SK-N-SH treated with all-trans-retinoic acid at 6 μM for 48 hours (cell line): ENCODE results near the gene CERT1.

Experiments used
- ATAC-seq: fragments of 200-7000 bp; cut with Tn5 transposase; 3 replicates; pipeline ENCODE4 v1.9.1; 2020; ENCODE audit warnings: mild to moderate bottlenecking, moderate library complexity
- ARNTL ChIP-seq: fragments of 450-650 bp; formaldehyde crosslinking; IDR thresholded peaks from 2 replicates; pipeline ENCODE4 v1.5.0; 2020; ENCODE audit warnings: low read depth, mild to moderate bottlenecking, moderate library complexity, borderline replicate concordance
- BACH2 ChIP-seq: fragments of 250-450 bp; sonication (Bioruptor Pico); IDR thresholded peaks from 2 replicates; pipeline ENCODE4 v1.9.0; 2021; ENCODE audit warnings: mild to moderate bottlenecking, borderline replicate concordance
- CSDC2 ChIP-seq: fragments of 250-450 bp; sonication (Bioruptor Pico); IDR thresholded peaks from 2 replicates; pipeline ENCODE4 v1.5.0; 2020; ENCODE audit warnings: mild to moderate bottlenecking, moderate library complexity
- ESRRG ChIP-seq: fragments of 250-450 bp; sonication (Bioruptor Pico); IDR thresholded peaks from 2 replicates; pipeline ENCODE4 v1.6.1; 2021; ENCODE audit warnings: mild to moderate bottlenecking
- GLIS3 ChIP-seq: fragments of 250-450 bp; sonication (Bioruptor Pico); IDR thresholded peaks from 2 replicates; pipeline ENCODE4 v1.5.0; 2020; ENCODE audit warnings: mild to moderate bottlenecking, moderate library complexity
- ISL1 ChIP-seq: fragments of 250-450 bp; sonication (Bioruptor Pico); IDR thresholded peaks from 2 replicates; pipeline ENCODE4 v2.1.2; 2022; ENCODE audit warnings: mild to moderate bottlenecking, moderate library complexity
- OSR1 ChIP-seq: fragments of 250-450 bp; sonication (Bioruptor Pico); IDR thresholded peaks from 2 replicates; pipeline ENCODE4 v1.8.0; 2022; ENCODE audit warnings: moderate library complexity, mild to moderate bottlenecking, inconsistent platforms
- PPARA ChIP-seq: fragments of 250-450 bp; sonication (Bioruptor Pico); IDR thresholded peaks from 2 replicates; pipeline ENCODE4 v1.5.0; 2020; ENCODE audit warnings: mild to moderate bottlenecking, borderline replicate concordance
- RARB ChIP-seq: fragments of 250-450 bp; sonication (Bioruptor Pico); IDR thresholded peaks from 2 replicates; pipeline ENCODE4 v1.8.0; 2021; ENCODE audit warnings: mild to moderate bottlenecking, moderate library complexity
- SNAI2 ChIP-seq: fragments of 250-450 bp; sonication (Bioruptor Pico); IDR thresholded peaks from 2 replicates; pipeline ENCODE4 v1.5.0; 2020; ENCODE audit warnings: mild to moderate bottlenecking, moderate library complexity
- TCF4 ChIP-seq: fragments of 250-450 bp; sonication (Bioruptor Pico); IDR thresholded peaks from 2 replicates; pipeline ENCODE4 v1.8.0; 2021; ENCODE audit warnings: mild to moderate bottlenecking, moderate library complexity, borderline replicate concordance
- TOX ChIP-seq: fragments of 250-450 bp; sonication (Bioruptor Pico); IDR thresholded peaks from 2 replicates; pipeline ENCODE4 v1.8.0; 2021; ENCODE audit warnings: mild to moderate bottlenecking, moderate library complexity, borderline replicate concordance
- ZC3H10 ChIP-seq: fragments of 250-450 bp; sonication (Bioruptor Pico); IDR thresholded peaks from 2 replicates; pipeline ENCODE4 v1.5.1; 2021; ENCODE audit warnings: mild to moderate bottlenecking, moderate library complexity
- ZFP3 ChIP-seq: fragments of 250-450 bp; sonication (Bioruptor Pico); IDR thresholded peaks from 2 replicates; pipeline ENCODE4 v1.5.0; 2020; ENCODE audit warnings: mild to moderate bottlenecking, moderate library complexity
- ZFP30 ChIP-seq: fragments of 450-650 bp; formaldehyde crosslinking; IDR thresholded peaks from 2 replicates; pipeline ENCODE4 v1.5.0; 2022; ENCODE audit warnings: mild to moderate bottlenecking, moderate library complexity
- ZNF70 ChIP-seq: fragments of 450-650 bp; formaldehyde crosslinking; IDR thresholded peaks from 2 replicates; pipeline ENCODE4 v1.5.0; 2020; ENCODE audit warnings: mild to moderate bottlenecking, moderate library complexity
- TF ChIP-seq, protein P1 (sequence below): fragments of 250-450 bp; sonication (Bioruptor Pico); IDR thresholded peaks from 2 replicates; pipeline ENCODE4 v1.5.0; 2020; ENCODE audit warnings: mild to moderate bottlenecking, moderate library complexity
- TF ChIP-seq, protein P2 (sequence below): fragments of 250-450 bp; sonication (Bioruptor Pico); IDR thresholded peaks from 2 replicates; pipeline ENCODE4 v1.5.1; 2020; ENCODE audit warnings: low read depth, mild to moderate bottlenecking, moderate library complexity
- TF ChIP-seq, protein P3 (sequence below): fragments of 250-450 bp; sonication (Bioruptor Pico); IDR thresholded peaks from 2 replicates; pipeline ENCODE4 v1.8.0; 2020; ENCODE audit warnings: mild to moderate bottlenecking, moderate library complexity, borderline replicate concordance
- TF ChIP-seq, protein P4 (sequence below): fragments of 250-450 bp; sonication (Bioruptor Pico); IDR thresholded peaks from 2 replicates; pipeline ENCODE4 v1.8.0; 2021; ENCODE audit warnings: low read depth, mild to moderate bottlenecking, moderate library complexity, borderline replicate concordance
- TF ChIP-seq, protein P5 (sequence below): fragments of 250-450 bp; sonication (Bioruptor Pico); IDR thresholded peaks from 2 replicates; pipeline ENCODE4 v1.5.1; 2021; ENCODE audit warnings: mild to moderate bottlenecking, moderate library complexity

The CERT1 gene

DNA sequence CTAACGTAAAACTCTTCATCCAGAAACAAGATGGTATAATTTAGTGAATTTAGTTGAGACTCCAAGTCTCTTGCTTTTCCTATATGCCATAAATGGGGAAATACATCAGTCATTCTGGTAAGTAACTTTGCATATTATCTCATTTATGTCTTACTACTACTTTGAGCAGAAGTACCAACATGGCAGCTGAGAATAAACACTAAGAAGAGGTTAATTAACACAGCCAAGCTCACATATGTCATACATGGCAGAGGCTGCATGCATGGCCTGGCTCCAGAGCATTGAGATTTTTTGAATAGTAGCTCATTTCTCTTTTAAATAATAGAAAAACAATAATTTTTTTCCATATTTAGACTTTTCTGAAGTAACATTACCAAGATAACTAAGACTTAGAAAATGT is 54.3 kb downstream of the CERT1 start:
- TF ChIP-seq ZFP30 (CRISPR knock-in tag) (no peak), ZC3H10 (CRISPR knock-in tag) (no peak)
- TF ChIP-seq, protein P1, sequence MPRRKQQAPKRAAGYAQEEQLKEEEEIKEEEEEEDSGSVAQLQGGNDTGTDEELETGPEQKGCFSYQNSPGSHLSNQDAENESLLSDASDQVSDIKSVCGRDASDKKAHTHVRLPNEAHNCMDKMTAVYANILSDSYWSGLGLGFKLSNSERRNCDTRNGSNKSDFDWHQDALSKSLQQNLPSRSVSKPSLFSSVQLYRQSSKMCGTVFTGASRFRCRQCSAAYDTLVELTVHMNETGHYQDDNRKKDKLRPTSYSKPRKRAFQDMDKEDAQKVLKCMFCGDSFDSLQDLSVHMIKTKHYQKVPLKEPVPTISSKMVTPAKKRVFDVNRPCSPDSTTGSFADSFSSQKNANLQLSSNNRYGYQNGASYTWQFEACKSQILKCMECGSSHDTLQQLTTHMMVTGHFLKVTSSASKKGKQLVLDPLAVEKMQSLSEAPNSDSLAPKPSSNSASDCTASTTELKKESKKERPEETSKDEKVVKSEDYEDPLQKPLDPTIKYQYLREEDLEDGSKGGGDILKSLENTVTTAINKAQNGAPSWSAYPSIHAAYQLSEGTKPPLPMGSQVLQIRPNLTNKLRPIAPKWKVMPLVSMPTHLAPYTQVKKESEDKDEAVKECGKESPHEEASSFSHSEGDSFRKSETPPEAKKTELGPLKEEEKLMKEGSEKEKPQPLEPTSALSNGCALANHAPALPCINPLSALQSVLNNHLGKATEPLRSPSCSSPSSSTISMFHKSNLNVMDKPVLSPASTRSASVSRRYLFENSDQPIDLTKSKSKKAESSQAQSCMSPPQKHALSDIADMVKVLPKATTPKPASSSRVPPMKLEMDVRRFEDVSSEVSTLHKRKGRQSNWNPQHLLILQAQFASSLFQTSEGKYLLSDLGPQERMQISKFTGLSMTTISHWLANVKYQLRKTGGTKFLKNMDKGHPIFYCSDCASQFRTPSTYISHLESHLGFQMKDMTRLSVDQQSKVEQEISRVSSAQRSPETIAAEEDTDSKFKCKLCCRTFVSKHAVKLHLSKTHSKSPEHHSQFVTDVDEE (CRISPR knock-in tag) = no peak
- TF ChIP-seq, protein P2, sequence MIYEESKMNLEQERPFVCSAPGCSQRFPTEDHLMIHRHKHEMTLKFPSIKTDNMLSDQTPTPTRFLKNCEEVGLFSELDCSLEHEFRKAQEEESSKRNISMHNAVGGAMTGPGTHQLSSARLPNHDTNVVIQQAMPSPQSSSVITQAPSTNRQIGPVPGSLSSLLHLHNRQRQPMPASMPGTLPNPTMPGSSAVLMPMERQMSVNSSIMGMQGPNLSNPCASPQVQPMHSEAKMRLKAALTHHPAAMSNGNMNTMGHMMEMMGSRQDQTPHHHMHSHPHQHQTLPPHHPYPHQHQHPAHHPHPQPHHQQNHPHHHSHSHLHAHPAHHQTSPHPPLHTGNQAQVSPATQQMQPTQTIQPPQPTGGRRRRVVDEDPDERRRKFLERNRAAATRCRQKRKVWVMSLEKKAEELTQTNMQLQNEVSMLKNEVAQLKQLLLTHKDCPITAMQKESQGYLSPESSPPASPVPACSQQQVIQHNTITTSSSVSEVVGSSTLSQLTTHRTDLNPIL (CRISPR knock-in tag) = no peak
- TF ChIP-seq, protein P3, sequence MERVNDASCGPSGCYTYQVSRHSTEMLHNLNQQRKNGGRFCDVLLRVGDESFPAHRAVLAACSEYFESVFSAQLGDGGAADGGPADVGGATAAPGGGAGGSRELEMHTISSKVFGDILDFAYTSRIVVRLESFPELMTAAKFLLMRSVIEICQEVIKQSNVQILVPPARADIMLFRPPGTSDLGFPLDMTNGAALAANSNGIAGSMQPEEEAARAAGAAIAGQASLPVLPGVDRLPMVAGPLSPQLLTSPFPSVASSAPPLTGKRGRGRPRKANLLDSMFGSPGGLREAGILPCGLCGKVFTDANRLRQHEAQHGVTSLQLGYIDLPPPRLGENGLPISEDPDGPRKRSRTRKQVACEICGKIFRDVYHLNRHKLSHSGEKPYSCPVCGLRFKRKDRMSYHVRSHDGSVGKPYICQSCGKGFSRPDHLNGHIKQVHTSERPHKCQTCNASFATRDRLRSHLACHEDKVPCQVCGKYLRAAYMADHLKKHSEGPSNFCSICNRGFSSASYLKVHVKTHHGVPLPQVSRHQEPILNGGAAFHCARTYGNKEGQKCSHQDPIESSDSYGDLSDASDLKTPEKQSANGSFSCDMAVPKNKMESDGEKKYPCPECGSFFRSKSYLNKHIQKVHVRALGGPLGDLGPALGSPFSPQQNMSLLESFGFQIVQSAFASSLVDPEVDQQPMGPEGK = no peak
- TF ChIP-seq, all 23 proteins: peak for 0
- no peak for ATAC-seq

DNA sequence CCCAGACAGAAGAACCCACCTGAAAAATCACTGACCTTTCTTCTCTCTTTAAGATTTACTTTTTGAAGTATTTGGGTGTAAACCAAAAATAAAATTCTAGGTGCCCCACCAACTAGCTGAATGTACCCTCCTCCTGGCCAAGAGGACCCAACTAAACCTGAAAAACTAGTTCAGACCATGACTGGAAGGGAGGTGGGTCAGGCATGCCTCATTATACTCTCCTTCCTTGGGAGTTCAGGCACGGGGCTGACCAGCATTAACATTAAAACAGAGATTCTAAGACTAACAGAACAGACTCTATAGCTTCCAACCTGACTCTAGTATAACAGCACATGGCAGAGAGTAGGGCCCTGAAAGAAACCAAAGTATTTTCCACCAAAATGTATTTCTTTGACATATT is 61.4 kb downstream of the CERT1 start:
- no peak for ATAC-seq
- TF ChIP-seq ZNF70 (CRISPR knock-in tag) = no peak
- no peak for TF ChIP-seq CSDC2 (CRISPR knock-in tag)
- TF ChIP-seq, protein P1 (CRISPR knock-in tag) = no peak
- TF ChIP-seq RARB (CRISPR knock-in tag) = no peak
- TF ChIP-seq OSR1 = no peak
- no peak for TF ChIP-seq ARNTL (CRISPR knock-in tag)
- TF ChIP-seq, protein P4, sequence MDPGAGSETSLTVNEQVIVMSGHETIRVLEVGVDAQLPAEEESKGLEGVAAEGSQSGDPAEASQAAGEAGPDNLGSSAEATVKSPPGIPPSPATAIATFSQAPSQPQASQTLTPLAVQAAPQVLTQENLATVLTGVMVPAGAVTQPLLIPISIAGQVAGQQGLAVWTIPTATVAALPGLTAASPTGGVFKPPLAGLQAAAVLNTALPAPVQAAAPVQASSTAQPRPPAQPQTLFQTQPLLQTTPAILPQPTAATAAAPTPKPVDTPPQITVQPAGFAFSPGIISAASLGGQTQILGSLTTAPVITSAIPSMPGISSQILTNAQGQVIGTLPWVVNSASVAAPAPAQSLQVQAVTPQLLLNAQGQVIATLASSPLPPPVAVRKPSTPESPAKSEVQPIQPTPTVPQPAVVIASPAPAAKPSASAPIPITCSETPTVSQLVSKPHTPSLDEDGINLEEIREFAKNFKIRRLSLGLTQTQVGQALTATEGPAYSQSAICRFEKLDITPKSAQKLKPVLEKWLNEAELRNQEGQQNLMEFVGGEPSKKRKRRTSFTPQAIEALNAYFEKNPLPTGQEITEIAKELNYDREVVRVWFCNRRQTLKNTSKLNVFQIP (CRISPR knock-in tag) = no peak
- no peak for TF ChIP-seq PPARA (CRISPR knock-in tag)
- TF ChIP-seq ZFP30 (CRISPR knock-in tag) = no peak
- TF ChIP-seq, protein P2 (CRISPR knock-in tag) = no peak
- TF ChIP-seq, protein P5, sequence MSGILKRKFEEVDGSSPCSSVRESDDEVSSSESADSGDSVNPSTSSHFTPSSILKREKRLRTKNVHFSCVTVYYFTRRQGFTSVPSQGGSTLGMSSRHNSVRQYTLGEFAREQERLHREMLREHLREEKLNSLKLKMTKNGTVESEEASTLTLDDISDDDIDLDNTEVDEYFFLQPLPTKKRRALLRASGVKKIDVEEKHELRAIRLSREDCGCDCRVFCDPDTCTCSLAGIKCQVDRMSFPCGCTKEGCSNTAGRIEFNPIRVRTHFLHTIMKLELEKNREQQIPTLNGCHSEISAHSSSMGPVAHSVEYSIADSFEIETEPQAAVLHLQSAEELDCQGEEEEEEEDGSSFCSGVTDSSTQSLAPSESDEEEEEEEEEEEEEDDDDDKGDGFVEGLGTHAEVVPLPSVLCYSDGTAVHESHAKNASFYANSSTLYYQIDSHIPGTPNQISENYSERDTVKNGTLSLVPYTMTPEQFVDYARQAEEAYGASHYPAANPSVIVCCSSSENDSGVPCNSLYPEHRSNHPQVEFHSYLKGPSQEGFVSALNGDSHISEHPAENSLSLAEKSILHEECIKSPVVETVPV (CRISPR knock-in tag) = no peak
- no peak for TF ChIP-seq GLIS3 (CRISPR knock-in tag)
- TF ChIP-seq BACH2 (CRISPR knock-in tag) = no peak
- no peak for TF ChIP-seq SNAI2 (CRISPR knock-in tag)
- TF ChIP-seq ISL1 (CRISPR knock-in tag) = no peak
- no peak for TF ChIP-seq ZFP3 (CRISPR knock-in tag)
- no peak for TF ChIP-seq TCF4 (CRISPR knock-in tag)
- TF ChIP-seq ESRRG = no peak
- TF ChIP-seq, protein P3 = no peak
- TF ChIP-seq TOX (CRISPR knock-in tag) = no peak
